ENCODE measurements around the gene LRBA. TPM values are rescaled to one million over a fixed set of nuclear protein-coding genes. Genes with fewer than 3 reads are reported as not detected.
A peak's percentile ranks its signal among the peaks of the same experiment; 100 is the strongest.

The LRBA gene
- total and polyA plus RNA-seq, 2 of the 4 experiments (the other 2 are of a cell fraction) = 10.2 to 51.6 TPM

DNA sequence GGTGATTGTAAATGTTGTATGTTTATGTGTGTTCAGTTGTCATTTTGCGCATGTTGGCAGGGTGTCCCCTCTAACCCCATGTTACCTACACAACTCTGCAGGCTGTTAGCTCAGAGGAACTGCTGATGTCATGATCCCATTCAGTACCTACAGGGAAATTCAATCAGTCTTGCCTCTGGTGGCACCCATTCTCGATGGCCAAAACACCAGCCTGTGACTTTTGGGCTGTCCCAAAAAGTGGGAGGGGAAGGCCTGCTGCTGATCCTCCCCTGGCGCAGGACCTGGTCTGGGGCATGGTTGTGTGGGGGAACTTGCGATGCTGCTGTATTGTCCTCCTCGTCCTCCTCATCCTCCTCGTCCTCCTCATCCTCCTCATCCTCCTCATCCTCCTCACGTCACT lies 762.3 kb downstream of the LRBA start:
- intact Hi-C loops (cut with micrococcal nuclease) = no loop called here
- DNase-seq = no peak

More for the DNA sequence above, 762.3 kb downstream of the LRBA start:
- Histone ChIP-seq H3K56ac (ENCODE audit: extremely low read depth, insufficient read depth, low read length) (no peak overlapping the region), H3K4ac (ENCODE audit: low read depth, low read length) (no peak overlapping the region), H2BK120ac (ENCODE audit: low read depth, low read length) (no peak overlapping the region), H2BK20ac (ENCODE audit: low read depth, low read length) (no peak overlapping the region), H3K36me3 (ENCODE audit: control insufficient read depth, insufficient read depth, low read length) (peaks cover 28% of the 10 kb centered on the region; the same call in 1 of the 2 replicates), H2AK9ac (replicated peaks; ENCODE audit: low read depth, low read length, poor library complexity) (no peak overlapping the region), H2AK5ac (ENCODE audit: low read depth, low read length) (no peak overlapping the region), H4K5ac (ENCODE audit: low read depth, low read length) (peak overlapping the region; percentile 30; the same call in 1 of the 2 replicates), H4K91ac (ENCODE audit: insufficient read depth, low read depth, low read length) (no peak overlapping the region), H3K4me1 (ENCODE audit: control insufficient read depth, insufficient read depth, low read length) (peaks cover 3% of the 10 kb centered on the region; the same call in 1 of the 2 replicates), H3K4me2 (ENCODE audit: low read depth, low read length) (no peak overlapping the region), H3K18ac (ENCODE audit: low read depth, low read length) (no peak overlapping the region), H2BK15ac (ENCODE audit: low read depth, low read length) (no peak overlapping the region), H3K9me3 (ENCODE audit: control insufficient read depth, insufficient read depth, low read length) (no peaks in the 10 kb centered on the region), H3K27me3 (ENCODE audit: control insufficient read depth, insufficient read depth, low read length) (no peaks in the 10 kb centered on the region), H4K20me1 (ENCODE audit: insufficient read depth, low read length) (no peaks in the 10 kb centered on the region), H3K79me1 (ENCODE audit: low read depth in 1 of 2, low read length in 2 of 2) (no peaks in the 10 kb centered on the region), H2BK5ac (ENCODE audit: low read depth, low read length, poor library complexity, severe bottlenecking) (no peak overlapping the region), H3K4me3 (ENCODE audit: insufficient read depth, low read depth, low read length) (no peak overlapping the region), H3K14ac (replicated peaks; ENCODE audit: low read depth, low read length) (no peak overlapping the region), H3K9ac (ENCODE audit: low read depth, low read length) (no peak overlapping the region), H2AFZ (replicated peaks; ENCODE audit: low read length, poor library complexity) (peak overlapping the region; percentile 24), H3K23ac (ENCODE audit: low read depth, low read length) (no peak overlapping the region; the same call in 1 of the 2 replicates), H3K27ac (ENCODE audit: insufficient read depth, low read length) (no peak overlapping the region), H3K9me1 (ENCODE audit: insufficient read depth, low read length) (peaks cover under 1% of the 10 kb centered on the region; the same call in 1 of the 2 replicates), H4K8ac (ENCODE audit: low read depth in 2 of 2, low read length in 2 of 2) (no peak overlapping the region)
- no TSS peak for BruUV-seq (replicated peaks)
- dilution Hi-C loops (cut with HindIII; ENCODE audit: low sequenced_read_pairs, unreplicated experiment) = no loop called here
- in situ Hi-C loops (cut with MboI; ENCODE audit: low sequenced_read_pairs) = no loop called here
- CTCF ChIA-PET = no interaction called here
- no peak for ATAC-seq (ENCODE audit: low read depth)
- POLR2A ChIA-PET (ENCODE audit: unreplicated experiment) = no interaction called here
- TF ChIP-seq FOS (IDR thresholded peaks at IDR 0.05; ENCODE audit: low read depth, low read length) (no peak), POLR2A (IDR thresholded peaks at IDR 0.05; ENCODE audit: low read depth, low read length) (no peak), MAFK (IDR thresholded peaks at IDR 0.05; ENCODE audit: low read depth, low read length) (no peak), BHLHE40 (IDR thresholded peaks at IDR 0.05; ENCODE audit: low read depth, low read length) (no peak), RCOR1 (IDR thresholded peaks at IDR 0.05; ENCODE audit: insufficient replicate concordance, low read length) (no peak), CEBPB (IDR thresholded peaks at IDR 0.05; ENCODE audit: low read depth, low read length) (no peak), ELK1 (IDR thresholded peaks at IDR 0.05; ENCODE audit: borderline replicate concordance, low read depth, low read length) (no peak), MXI1 (IDR thresholded peaks at IDR 0.05; ENCODE audit: borderline replicate concordance, low read depth, low read length) (no peak), RFX5 (IDR thresholded peaks at IDR 0.05; ENCODE audit: low read depth, low read length) (no peak), RAD21 (IDR thresholded peaks at IDR 0.05; ENCODE audit: low read length) (no peak), CHD1 (IDR thresholded peaks at IDR 0.05; ENCODE audit: low read depth, low read length) (no peak), MAZ (IDR thresholded peaks at IDR 0.05; ENCODE audit: borderline replicate concordance, low read depth, low read length) (no peak), SMC3 (IDR thresholded peaks at IDR 0.05; ENCODE audit: low read depth, low read length) (no peak), NFE2L2 (IDR thresholded peaks at IDR 0.05; ENCODE audit: low read depth, low read length) (no peak)
- TF ChIP-seq, protein P1, sequence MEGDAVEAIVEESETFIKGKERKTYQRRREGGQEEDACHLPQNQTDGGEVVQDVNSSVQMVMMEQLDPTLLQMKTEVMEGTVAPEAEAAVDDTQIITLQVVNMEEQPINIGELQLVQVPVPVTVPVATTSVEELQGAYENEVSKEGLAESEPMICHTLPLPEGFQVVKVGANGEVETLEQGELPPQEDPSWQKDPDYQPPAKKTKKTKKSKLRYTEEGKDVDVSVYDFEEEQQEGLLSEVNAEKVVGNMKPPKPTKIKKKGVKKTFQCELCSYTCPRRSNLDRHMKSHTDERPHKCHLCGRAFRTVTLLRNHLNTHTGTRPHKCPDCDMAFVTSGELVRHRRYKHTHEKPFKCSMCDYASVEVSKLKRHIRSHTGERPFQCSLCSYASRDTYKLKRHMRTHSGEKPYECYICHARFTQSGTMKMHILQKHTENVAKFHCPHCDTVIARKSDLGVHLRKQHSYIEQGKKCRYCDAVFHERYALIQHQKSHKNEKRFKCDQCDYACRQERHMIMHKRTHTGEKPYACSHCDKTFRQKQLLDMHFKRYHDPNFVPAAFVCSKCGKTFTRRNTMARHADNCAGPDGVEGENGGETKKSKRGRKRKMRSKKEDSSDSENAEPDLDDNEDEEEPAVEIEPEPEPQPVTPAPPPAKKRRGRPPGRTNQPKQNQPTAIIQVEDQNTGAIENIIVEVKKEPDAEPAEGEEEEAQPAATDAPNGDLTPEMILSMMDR (conservative IDR thresholded peaks at IDR 0.05; ENCODE audit: low read depth, low read length) = no peak
- TF ChIP-seq, protein P2, sequence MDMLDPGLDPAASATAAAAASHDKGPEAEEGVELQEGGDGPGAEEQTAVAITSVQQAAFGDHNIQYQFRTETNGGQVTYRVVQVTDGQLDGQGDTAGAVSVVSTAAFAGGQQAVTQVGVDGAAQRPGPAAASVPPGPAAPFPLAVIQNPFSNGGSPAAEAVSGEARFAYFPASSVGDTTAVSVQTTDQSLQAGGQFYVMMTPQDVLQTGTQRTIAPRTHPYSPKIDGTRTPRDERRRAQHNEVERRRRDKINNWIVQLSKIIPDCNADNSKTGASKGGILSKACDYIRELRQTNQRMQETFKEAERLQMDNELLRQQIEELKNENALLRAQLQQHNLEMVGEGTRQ (IDR thresholded peaks at IDR 0.05; ENCODE audit: low read depth, low read length) = no peak
- no CpG with 5 or more reads among the region's 7 CpGs for WGBS, 2 experiments (ENCODE audit: extremely low coverage in 2 of 2, insufficient read length in 1 of 2)
